Measurements from ENCODE around the gene RMND5B. TPM values are rescaled to one million over a fixed set of nuclear protein-coding genes. Genes with fewer than 3 reads are reported as not detected.

Gene RMND5B
- total and polyA plus RNA-seq, 4 donors, result 24.4 to 46.1 (median 36.1) TPM

DNA sequence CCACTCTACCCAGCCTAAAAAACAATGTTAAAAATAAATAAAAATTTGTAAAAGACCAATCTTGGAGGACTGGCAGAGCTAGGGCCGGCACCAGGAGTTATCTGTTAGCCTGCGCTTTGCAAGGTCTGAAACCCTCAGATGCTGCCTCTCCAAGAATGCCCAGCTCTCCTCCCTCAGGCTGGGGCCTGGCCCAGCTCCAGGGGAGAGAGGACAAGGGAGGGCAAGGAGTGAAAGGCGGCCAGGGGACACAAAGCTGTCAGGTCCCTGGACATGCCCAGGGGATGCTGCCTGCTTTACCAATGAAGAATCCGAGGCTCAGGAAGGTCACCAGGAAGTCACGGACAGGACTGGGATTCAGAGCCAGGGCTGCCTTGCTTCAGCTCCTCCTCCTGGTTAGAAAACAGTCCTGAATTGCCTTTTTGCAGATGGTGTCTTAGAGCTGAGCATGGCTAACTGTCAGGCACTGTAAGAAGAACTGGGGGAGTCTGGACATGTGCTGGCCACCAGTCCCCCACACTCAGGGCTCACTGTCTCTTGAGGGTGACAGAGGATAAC, 23.0 kb upstream of the RMND5B start:
- Histone ChIP-seq H3K9ac (ENCODE audit: insufficient read depth in 1 of 2, low read length in 2 of 2) (no peak overlapping the region), H3K27ac (ENCODE audit: low read depth in 1 of 2, low read length in 1 of 2) (no peak overlapping the region), H3K9me3 (ENCODE audit: control insufficient read depth in 4 of 4, insufficient read depth in 3 of 4, low read length in 3 of 4) (peaks cover 0 to 2% (median 0%) of the 10 kb centered on the region in 4 donors), H3K36me3 (ENCODE audit: control insufficient read depth in 4 of 4, insufficient read depth in 4 of 4, low read length in 4 of 4) (no peaks in the 10 kb centered on the region), H3K4me1 (ENCODE audit: control insufficient read depth in 5 of 5, insufficient read depth in 5 of 5, low read length in 5 of 5) (peaks cover 0 to 14% (median 0%) of the 10 kb centered on the region in 5 donors), H3K27me3 (ENCODE audit: control insufficient read depth in 3 of 3, insufficient read depth in 3 of 3, low read length in 2 of 3) (peaks cover 0 to 8% (median 7%) of the 10 kb centered on the region in 3 donors), H3K4me3 (no peak overlapping the region)
- TF ChIP-seq, protein P1, sequence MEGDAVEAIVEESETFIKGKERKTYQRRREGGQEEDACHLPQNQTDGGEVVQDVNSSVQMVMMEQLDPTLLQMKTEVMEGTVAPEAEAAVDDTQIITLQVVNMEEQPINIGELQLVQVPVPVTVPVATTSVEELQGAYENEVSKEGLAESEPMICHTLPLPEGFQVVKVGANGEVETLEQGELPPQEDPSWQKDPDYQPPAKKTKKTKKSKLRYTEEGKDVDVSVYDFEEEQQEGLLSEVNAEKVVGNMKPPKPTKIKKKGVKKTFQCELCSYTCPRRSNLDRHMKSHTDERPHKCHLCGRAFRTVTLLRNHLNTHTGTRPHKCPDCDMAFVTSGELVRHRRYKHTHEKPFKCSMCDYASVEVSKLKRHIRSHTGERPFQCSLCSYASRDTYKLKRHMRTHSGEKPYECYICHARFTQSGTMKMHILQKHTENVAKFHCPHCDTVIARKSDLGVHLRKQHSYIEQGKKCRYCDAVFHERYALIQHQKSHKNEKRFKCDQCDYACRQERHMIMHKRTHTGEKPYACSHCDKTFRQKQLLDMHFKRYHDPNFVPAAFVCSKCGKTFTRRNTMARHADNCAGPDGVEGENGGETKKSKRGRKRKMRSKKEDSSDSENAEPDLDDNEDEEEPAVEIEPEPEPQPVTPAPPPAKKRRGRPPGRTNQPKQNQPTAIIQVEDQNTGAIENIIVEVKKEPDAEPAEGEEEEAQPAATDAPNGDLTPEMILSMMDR (IDR thresholded peaks at IDR 0.05; ENCODE audit: control extremely low read depth, extremely low read depth), result no peak
- 65 to 84% methylated on average over 5 of the region's 5 CpGs for WGBS, 2 donors
- DNase-seq, result no peak
- no peak for ATAC-seq (ENCODE audit: insufficient read depth, low FRiP score)

DNA sequence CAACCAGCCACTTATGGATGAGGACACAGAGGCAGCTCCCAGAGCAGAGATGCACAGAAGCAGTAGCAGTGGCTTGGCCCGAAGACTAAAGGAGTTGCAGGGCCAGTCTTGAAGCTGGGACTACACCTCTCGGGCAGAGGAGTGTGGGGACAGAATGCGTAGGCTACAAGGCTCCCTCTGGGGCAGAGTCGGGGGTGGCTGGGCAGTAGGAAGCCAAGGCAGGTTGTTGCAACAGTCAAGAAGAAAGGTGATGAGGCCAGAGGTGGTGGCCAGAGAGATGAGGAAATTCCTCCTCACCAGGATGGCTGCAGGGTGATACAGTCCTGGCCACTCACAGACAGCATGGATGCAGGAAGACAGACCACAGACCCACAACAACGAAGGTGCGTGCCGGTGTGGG, 22.4 kb upstream of the RMND5B start:
- Histone ChIP-seq H3K27ac (ENCODE audit: low read depth in 1 of 2, low read length in 1 of 2) (no peak overlapping the region), H3K4me3 (no peak overlapping the region), H3K36me3 (ENCODE audit: control insufficient read depth in 4 of 4, insufficient read depth in 4 of 4, low read length in 4 of 4) (no peaks in the 10 kb centered on the region), H3K4me1 (ENCODE audit: control insufficient read depth in 5 of 5, insufficient read depth in 5 of 5, low read length in 5 of 5) (peaks cover 0 to 14% (median 0%) of the 10 kb centered on the region in 5 donors), H3K9me3 (ENCODE audit: control insufficient read depth in 4 of 4, insufficient read depth in 3 of 4, low read length in 3 of 4) (peaks cover 0 to 2% (median 0%) of the 10 kb centered on the region in 4 donors), H3K27me3 (ENCODE audit: control insufficient read depth in 3 of 3, insufficient read depth in 3 of 3, low read length in 2 of 3) (peaks cover 0 to 11% (median 7%) of the 10 kb centered on the region in 3 donors), H3K9ac (ENCODE audit: insufficient read depth in 1 of 2, low read length in 2 of 2) (no peak overlapping the region)
- ATAC-seq (ENCODE audit: insufficient read depth, low FRiP score) (no peak), DNase-seq (no peak)
- WGBS, 2 donors, result 78 to 81% methylated on average over 7 of the region's 7 CpGs
- TF ChIP-seq, protein P1 (IDR thresholded peaks at IDR 0.05; ENCODE audit: control extremely low read depth, extremely low read depth), result no peak

DNA sequence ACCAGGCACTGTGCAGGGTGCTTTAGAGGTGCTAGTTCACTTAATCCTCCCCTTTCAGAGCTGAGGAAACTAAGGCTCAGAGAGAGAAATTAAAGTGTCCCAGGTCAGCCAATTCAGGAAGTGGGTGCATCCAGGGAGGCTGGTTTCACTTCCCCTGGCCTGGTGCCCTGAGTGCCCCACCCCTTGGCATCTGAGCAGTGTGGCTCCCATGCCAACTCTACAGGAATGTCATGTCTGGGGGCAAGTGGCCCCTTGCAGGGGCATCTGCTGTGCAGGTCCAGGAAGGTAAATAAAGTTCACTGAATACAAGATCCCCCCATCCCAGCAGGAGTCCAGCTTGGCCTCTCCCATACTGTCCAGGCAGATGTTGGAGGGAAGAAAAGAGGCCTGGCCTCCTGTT, 21.8 kb upstream of the RMND5B start:
- peaks cover 0 to 2% (median 0%) of the 10 kb centered on the region in 4 donors for H3K9me3 ChIP-seq (ENCODE audit: control insufficient read depth in 4 of 4, insufficient read depth in 3 of 4, low read length in 3 of 4)
- H3K9ac ChIP-seq (ENCODE audit: insufficient read depth in 1 of 2, low read length in 2 of 2), result no peak overlapping the region
- no peak for DNase-seq
- ATAC-seq (ENCODE audit: insufficient read depth, low FRiP score), result no peak
- no peak overlapping the region for H3K4me3 ChIP-seq
- no peak overlapping the region for H3K27ac ChIP-seq (ENCODE audit: low read depth in 1 of 2, low read length in 1 of 2)
- TF ChIP-seq, protein P1 (IDR thresholded peaks at IDR 0.05; ENCODE audit: control extremely low read depth, extremely low read depth), result no peak
- H3K27me3 ChIP-seq (ENCODE audit: control insufficient read depth in 3 of 3, insufficient read depth in 3 of 3, low read length in 2 of 3), result peaks cover 0 to 11% (median 7%) of the 10 kb centered on the region in 3 donors
- no peaks in the 10 kb centered on the region for H3K36me3 ChIP-seq (ENCODE audit: control insufficient read depth in 4 of 4, insufficient read depth in 4 of 4, low read length in 4 of 4)
- peaks cover 0 to 17% (median 0%) of the 10 kb centered on the region in 5 donors for H3K4me1 ChIP-seq (ENCODE audit: control insufficient read depth in 5 of 5, insufficient read depth in 5 of 5, low read length in 5 of 5)

DNA sequence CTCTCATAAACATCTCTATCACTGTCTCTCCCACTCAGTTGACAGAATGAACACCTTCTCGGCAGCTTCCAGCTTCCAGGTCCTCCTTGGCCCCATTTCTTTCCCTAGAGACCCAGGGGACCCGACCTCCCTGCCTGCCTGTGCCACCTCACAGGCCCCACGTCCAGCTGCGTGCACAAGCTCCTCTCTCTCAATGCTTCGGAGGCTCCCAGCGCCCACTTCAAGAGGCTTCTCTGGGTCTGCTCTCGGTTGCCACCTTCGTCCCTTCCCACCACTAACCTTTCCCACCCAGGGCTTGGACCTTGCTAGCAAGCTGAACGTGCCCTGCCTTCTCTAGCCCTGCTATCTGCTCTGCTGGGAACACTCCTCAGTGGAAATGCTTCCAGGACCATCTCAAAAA, 20.3 kb upstream of the RMND5B start:
- Histone ChIP-seq H3K27me3 (ENCODE audit: control insufficient read depth in 3 of 3, insufficient read depth in 3 of 3, low read length in 2 of 3) (peaks cover 0 to 22% (median 22%) of the 10 kb centered on the region in 3 donors), H3K4me3 (no peak overlapping the region), H3K9ac (ENCODE audit: insufficient read depth in 1 of 2, low read length in 2 of 2) (no peak overlapping the region), H3K9me3 (ENCODE audit: control insufficient read depth in 4 of 4, insufficient read depth in 3 of 4, low read length in 3 of 4) (no peaks in the 10 kb centered on the region), H3K36me3 (ENCODE audit: control insufficient read depth in 4 of 4, insufficient read depth in 4 of 4, low read length in 4 of 4) (no peaks in the 10 kb centered on the region), H3K27ac (ENCODE audit: low read depth in 1 of 2, low read length in 1 of 2) (no peak overlapping the region), H3K4me1 (ENCODE audit: control insufficient read depth in 5 of 5, insufficient read depth in 5 of 5, low read length in 5 of 5) (peaks cover 0 to 13% (median 7%) of the 10 kb centered on the region in 5 donors)
- 91 to 96% methylated on average over 9 of the region's 9 CpGs for WGBS, 2 donors
- DNase-seq (no peak), ATAC-seq (ENCODE audit: insufficient read depth, low FRiP score) (no peak)
- TF ChIP-seq, protein P1 (IDR thresholded peaks at IDR 0.05; ENCODE audit: control extremely low read depth, extremely low read depth), result no peak

Data from lung (tissue), 12 donors.